RWPE2 (cell line): ENCODE data around the gene HEXD.

Experiments
- ATAC-seq: fragments of 200-7000 bp; cut with Tn5 transposase; 3 replicates; pipeline ENCODE4 v1.9.1; 2021; ENCODE audit warnings: low read depth
- DNase-seq: peaks from one replicate; pipeline ENCODE4 v3.0.0-alpha.2; 2020; ENCODE audit warnings: low spot score
- H3K27ac ChIP-seq: fragments of 450-650 bp; 2 replicates; pipeline ENCODE4 v1.5.1; 2017; ENCODE audit warnings: mild to moderate bottlenecking; ENCODE audit not compliant: poor library complexity, severe bottlenecking
- H3K27me3 ChIP-seq: fragments of 250-450 bp; sonication (Bioruptor Pico); 2 replicates; pipeline ENCODE4 v1.5.1; 2021; ENCODE audit warnings: mild to moderate bottlenecking, moderate library complexity; ENCODE audit not compliant: insufficient read depth, poor library complexity, severe bottlenecking
- H3K36me3 ChIP-seq: fragments of 250-450 bp; sonication (Bioruptor Pico); 2 replicates; pipeline ENCODE4 v1.5.1; 2020; ENCODE audit warnings: low read depth, mild to moderate bottlenecking, moderate library complexity
- H3K4me1 ChIP-seq: fragments of 250-450 bp; sonication (Bioruptor Pico); 2 replicates; pipeline ENCODE4 v1.5.1; 2021; ENCODE audit warnings: mild to moderate bottlenecking, moderate library complexity; ENCODE audit not compliant: insufficient read depth, poor library complexity, severe bottlenecking
- H3K4me3 ChIP-seq: fragments of 250-450 bp; sonication (Bioruptor Pico); 2 replicates; pipeline ENCODE4 v1.5.1; 2021; ENCODE audit warnings: mild to moderate bottlenecking, moderate library complexity; ENCODE audit not compliant: severe bottlenecking
- H3K9me3 ChIP-seq: fragments of 250-450 bp; sonication (Bioruptor Pico); 2 replicates; pipeline ENCODE4 v1.5.1; 2021; ENCODE audit warnings: mild to moderate bottlenecking, moderate library complexity; ENCODE audit not compliant: severe bottlenecking
- TF ChIP-seq, protein P1 (sequence below): fragments of 450-650 bp; IDR thresholded peaks from one replicate; pipeline ENCODE4 v1.5.1; 2017; ENCODE audit warnings: mild to moderate bottlenecking, moderate library complexity; ENCODE audit not compliant: poor library complexity, severe bottlenecking

HEXD gene

DNA sequence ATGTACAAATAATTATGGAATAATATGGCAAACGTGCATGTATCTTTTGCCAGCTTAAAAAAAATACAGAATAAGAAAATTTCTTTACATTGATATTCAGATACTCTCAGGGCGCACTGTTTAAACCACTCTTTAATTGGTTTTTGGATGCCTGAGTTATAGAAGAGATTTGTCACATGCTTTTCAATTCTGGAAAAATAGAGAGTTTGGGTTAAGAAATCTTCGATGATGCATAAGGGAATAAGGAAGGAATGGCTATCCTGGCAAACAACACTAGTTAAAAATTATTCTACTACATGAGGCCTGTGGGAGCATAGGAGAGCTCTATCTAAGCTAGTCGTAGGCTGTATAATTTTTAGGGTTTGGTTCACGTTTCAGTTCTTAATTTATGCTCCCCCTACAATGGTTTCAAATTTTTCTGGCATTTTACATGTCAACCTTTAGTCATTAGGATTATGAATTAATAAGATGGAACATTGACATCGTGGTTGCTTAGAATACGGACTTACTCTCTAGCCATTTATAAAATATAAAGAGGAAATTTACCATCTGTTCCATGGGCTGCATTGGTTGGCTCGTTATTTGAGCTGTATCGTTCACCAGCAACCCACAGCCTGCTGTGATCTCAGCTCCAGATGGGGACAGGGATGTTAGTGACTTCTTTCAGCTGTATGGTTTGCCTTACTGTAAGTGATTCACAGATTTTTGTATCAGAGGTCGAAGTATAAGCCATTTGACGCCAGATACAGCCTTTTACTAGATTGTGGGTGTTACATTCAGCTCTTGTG, 56.3 kb downstream of the HEXD start:
- no peak for ATAC-seq
- DNase-seq: no peak

DNA sequence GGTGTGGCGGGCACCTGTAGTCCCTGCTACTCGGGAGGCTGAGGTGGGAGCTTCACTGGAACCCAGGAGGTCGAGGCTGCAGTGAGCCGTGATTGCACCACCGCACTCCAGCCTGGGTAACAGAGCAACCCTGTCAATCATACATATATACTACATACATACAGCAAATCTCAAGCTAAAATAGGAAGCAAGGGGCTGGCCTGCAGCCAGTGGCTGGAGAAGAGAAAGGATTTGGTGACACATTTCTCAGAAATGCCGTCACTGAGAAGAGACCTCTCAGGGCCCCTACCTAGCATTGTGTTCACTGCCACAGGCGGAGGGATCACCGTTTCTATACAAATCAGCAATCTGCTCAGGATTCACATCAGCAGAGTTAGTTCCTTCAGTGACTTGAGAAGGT, 57.3 kb downstream of the HEXD start:
- ATAC-seq: no peak
- H3K4me1 ChIP-seq: no peaks in the 10 kb centered on the region
- H3K27me3 ChIP-seq: no peaks in the 10 kb centered on the region
- no peak overlapping the region for H3K4me3 ChIP-seq
- TF ChIP-seq, protein P1, sequence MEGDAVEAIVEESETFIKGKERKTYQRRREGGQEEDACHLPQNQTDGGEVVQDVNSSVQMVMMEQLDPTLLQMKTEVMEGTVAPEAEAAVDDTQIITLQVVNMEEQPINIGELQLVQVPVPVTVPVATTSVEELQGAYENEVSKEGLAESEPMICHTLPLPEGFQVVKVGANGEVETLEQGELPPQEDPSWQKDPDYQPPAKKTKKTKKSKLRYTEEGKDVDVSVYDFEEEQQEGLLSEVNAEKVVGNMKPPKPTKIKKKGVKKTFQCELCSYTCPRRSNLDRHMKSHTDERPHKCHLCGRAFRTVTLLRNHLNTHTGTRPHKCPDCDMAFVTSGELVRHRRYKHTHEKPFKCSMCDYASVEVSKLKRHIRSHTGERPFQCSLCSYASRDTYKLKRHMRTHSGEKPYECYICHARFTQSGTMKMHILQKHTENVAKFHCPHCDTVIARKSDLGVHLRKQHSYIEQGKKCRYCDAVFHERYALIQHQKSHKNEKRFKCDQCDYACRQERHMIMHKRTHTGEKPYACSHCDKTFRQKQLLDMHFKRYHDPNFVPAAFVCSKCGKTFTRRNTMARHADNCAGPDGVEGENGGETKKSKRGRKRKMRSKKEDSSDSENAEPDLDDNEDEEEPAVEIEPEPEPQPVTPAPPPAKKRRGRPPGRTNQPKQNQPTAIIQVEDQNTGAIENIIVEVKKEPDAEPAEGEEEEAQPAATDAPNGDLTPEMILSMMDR: no peak
- DNase-seq: no peak
- no peaks in the 10 kb centered on the region for H3K9me3 ChIP-seq
- no peak overlapping the region for H3K27ac ChIP-seq
- peaks cover 37% of the 10 kb centered on the region for H3K36me3 ChIP-seq

More for the DNA sequence above, 56.3 kb downstream of the HEXD start:
- H3K4me1 ChIP-seq: no peaks in the 10 kb centered on the region
- no peaks in the 10 kb centered on the region for H3K27me3 ChIP-seq
- H3K36me3 ChIP-seq: peaks cover 36% of the 10 kb centered on the region
- H3K4me3 ChIP-seq: no peak overlapping the region
- no peaks in the 10 kb centered on the region for H3K9me3 ChIP-seq
- TF ChIP-seq, protein P1: no peak
- no peak overlapping the region for H3K27ac ChIP-seq

DNA sequence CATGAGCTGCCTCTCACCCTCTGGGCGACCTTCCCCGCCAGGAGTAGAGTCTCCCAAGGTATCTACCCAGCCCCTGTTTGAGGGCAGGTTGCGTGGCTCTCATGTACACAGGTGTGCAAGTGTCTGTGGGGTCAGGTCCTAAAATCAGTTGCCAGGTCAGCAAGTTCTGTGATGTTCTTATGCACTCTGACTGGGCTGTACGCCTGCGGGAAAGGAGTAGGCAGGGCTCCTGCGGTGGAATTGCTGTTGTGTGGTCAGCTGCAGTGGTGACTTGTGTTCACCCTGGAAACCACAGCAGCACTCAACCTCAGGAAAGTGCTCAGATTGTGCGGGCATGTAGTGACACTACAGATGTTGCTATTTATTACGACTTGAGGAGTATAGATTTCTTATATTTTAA, 59.8 kb downstream of the HEXD start:
- H3K27me3 ChIP-seq: no peaks in the 10 kb centered on the region
- ATAC-seq (no peak), DNase-seq (no peak)
- no peak overlapping the region for H3K27ac ChIP-seq
- H3K4me3 ChIP-seq: no peak overlapping the region
- peaks cover 33% of the 10 kb centered on the region for H3K36me3 ChIP-seq
- TF ChIP-seq, protein P1: no peak
- no peaks in the 10 kb centered on the region for H3K4me1 ChIP-seq
- H3K9me3 ChIP-seq: no peaks in the 10 kb centered on the region

DNA sequence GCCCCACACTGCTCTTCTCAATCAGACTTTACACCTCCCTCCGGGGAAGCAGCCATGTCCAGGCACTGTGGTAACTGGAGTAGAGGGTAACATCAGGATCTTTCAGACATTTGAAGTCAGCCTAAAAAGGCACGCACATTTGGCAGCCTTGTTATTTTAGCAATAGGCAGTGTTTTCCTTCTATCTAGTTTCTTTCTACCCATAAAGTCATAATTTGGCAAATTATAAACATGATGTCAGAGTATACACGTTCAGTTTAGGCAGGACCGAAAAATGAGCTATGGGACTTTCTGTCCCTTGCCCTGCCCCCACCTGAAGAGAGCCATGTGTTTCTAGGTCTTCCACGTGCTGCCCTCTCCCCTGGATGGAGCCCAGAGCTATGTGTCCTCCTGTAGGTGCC, 61.5 kb downstream of the HEXD start:
- peaks cover 21% of the 10 kb centered on the region for H3K36me3 ChIP-seq
- no peak for ATAC-seq
- TF ChIP-seq, protein P1: no peak

DNA sequence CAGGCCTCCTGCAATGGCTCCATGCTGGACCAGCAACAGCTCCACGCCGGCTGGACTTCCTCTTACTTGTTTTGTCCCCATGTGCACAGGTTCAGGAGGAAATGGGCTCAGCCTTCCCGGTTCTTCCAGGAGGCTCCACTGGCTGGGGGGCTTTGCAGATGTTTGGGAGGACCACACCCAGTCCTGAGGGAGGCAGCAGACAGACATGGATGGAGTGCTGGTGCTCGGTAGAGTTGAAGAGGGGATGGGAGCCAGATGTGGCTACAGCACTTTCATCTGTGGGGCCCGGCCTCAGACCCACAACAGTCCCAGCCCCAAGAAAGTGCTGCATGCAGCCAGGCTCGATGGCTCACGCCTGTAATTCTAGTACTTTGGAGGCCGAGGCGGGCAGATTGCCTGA, 62.2 kb downstream of the HEXD start:
- H3K27ac ChIP-seq: no peak overlapping the region
- peaks cover 19% of the 10 kb centered on the region for H3K36me3 ChIP-seq
- H3K27me3 ChIP-seq: no peaks in the 10 kb centered on the region
- no peaks in the 10 kb centered on the region for H3K4me1 ChIP-seq
- ATAC-seq: no peak
- TF ChIP-seq, protein P1: no peak
- DNase-seq: no peak
- no peaks in the 10 kb centered on the region for H3K9me3 ChIP-seq
- no peak overlapping the region for H3K4me3 ChIP-seq

More for the DNA sequence above, 61.5 kb downstream of the HEXD start:
- no peak overlapping the region for H3K27ac ChIP-seq
- no peak for DNase-seq
- H3K27me3 ChIP-seq: no peaks in the 10 kb centered on the region
- H3K4me1 ChIP-seq: no peaks in the 10 kb centered on the region
- H3K4me3 ChIP-seq: no peak overlapping the region
- H3K9me3 ChIP-seq: no peaks in the 10 kb centered on the region
